ENCODE measurements around the gene AIP. TPM values are rescaled to one million over a fixed set of nuclear protein-coding genes. Genes with fewer than 3 reads are reported as not detected.
"Not testable (repeated sequence)": the region's sequence is repeated elsewhere in the genome, so short reads cannot be mapped to it uniquely, and the experiment has no call there.

Gene AIP
- total RNA-seq, 1 donor from 2014 or later: 94.2 TPM

DNA sequence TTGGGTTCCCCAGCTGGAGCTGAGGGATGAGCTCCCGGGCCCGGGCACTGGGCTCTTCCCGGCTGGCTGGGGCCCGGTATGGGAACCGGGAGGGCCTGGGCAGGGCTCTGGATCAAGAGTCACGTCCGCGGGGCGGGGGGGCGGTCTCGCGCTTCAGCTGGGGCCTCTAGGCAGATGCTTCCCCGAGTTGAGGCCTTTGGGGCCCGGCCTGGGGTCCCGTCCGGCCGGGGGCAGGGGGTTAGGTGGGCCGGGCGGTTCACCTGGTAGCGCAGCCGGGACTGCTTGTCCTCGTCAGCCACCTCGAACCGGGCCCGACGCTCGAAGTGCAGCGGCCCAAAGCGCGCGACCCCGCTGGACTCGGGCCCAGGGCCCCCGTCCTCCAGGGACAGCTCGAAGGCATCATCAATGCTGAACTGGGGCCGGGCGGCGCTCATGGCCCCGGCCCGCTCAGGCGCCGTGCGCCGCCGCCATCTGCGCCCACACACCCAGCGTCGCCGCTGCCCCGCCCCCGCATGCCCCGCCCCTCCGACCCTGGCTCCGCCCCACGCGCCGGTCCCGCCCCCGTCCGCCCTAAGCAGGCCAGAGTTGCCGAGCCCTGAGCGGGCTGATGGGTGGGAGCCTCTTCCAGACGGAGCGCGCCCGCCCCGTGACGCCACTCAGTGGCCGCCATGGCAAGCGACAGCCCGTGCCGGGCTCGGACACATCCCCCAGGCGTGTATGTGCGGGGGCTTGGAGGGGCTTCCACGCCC lies 13.9 kb upstream of the AIP start, which contains the start of gene TMEM134:
Gene TMEM134, minus strand, starts transcription at position 493 of the 749 bp plus-strand sequence. Its CDS starts 59 bp downstream, at position 434.
- DNase-seq (ENCODE audit: low spot score): peak; percentile 92

DNA sequence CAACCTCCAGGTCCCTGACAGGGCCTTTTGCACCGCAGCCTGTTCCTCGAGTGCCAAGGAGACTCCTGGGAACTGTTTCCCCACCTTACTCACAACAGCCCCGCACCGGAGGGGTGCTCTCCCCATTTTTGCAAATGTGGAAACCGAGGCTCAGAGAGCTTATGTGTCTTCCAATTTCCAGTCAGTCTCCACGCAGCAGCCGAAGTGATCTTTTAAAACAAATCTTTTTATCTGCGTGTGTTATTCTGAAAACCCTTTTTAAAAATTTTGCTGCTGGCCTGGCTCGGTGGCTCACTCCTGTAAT lies 13.4 kb upstream of the AIP start:
- DNase-seq (ENCODE audit: low spot score): no peak

DNA sequence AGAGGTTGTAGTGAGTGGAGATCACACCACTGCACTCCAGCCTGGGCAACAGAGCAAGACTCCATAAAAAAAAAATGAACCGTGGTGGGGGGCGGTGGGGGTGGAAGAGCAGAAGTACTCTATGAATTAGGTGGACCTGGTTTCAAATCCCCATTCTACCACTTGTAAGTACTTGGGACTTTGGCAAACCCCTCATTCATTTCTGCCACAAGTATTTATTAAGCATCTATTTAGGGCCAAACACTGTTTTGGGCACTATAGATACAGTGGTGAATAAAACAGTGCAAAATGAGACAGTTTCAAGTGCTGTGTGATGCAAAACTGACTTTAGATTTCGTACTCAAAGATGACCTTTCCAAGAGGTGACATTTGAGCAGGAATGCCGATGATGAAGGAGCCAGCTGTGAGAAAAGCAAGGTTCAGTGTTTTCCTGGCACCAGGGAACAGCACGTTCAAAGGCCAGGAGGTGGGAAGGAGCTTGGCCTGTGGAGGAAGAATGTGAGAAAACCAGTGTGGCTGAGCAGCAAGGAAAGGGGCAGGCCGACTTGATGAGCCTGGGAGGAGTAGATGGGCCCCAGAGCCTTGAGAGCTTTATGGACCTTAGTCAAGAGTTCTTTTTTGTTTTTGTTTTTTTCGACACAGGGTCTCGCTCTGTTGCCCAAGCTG lies 12.4 kb upstream of the AIP start:
- no peak for DNase-seq (ENCODE audit: low spot score)

DNA sequence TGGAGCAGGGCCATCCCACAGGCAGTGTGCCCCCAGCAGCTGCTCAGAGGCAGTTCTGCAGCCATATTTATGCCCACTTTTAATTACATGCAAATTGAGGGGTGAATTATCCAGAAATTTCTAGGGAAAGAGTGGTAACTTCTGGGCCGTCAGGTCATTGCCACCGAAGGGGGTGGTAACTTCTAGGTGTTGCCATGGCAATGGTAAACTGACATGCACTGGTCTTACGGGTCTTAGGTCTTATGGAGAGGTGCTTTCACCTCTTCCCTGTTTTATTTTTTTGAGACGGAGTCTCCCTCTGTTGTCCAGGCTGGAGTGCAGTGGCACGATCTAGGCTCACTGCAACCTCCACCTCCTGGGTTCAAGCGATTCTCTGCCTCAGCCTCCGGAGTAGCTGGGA lies 9.9 kb upstream of the AIP start:
- no peak for DNase-seq (ENCODE audit: low spot score)

DNA sequence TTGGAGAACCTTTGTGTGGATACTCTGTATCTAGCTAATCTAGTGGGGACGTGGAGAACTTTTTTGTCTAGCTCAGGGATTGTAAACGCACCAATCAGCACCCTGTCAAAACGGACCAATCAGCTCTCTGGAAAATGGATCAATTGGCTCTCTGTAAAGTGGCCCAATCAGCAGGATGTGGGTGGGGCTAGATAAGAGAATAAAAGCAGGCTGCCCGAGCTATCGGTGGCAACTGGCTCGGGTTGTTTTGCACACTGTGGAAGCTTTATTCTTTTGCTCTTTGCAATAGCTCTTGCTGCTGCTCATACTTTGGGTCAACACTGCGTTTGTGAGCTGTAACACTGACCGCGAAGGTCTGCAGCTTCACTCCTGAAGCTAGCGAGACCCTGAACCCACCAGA lies 6.1 kb upstream of the AIP start:
- not testable (repeated sequence) for DNase-seq (ENCODE audit: low spot score)

DNA sequence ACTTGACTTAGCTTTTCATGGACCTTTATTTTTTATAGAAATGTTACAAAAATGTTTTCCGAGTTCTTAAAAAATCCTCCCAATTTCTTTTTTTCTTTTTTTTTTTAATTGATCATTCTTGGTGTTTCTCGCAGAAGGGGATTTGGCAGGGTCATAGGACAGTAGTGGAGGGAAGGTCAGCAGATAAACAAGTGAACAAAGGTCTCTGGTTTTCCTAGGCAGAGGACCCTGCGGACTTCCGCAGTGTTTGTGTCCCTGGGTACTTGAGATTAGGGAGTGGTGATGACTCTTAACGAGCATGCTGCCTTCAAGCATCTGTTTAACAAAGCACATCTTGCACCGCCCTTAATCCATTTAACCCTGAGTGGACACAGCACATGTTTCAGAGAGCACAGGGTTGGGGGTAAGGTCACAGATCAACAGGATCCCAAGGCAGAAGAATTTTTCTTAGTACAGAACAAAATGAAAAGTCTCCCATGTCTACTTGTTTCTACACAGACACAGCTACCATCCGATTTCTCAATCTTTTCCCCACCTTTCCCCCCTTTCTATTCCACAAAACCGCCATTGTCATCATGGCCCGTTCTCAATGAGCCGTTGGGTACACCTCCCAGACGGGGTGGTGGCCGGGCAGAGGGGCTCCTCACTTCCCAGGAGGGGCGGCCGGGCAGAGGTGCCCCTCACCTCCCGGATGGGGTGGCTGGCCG lies 5.3 kb upstream of the AIP start:
- not testable (repeated sequence) for DNase-seq (ENCODE audit: low spot score)

DNA sequence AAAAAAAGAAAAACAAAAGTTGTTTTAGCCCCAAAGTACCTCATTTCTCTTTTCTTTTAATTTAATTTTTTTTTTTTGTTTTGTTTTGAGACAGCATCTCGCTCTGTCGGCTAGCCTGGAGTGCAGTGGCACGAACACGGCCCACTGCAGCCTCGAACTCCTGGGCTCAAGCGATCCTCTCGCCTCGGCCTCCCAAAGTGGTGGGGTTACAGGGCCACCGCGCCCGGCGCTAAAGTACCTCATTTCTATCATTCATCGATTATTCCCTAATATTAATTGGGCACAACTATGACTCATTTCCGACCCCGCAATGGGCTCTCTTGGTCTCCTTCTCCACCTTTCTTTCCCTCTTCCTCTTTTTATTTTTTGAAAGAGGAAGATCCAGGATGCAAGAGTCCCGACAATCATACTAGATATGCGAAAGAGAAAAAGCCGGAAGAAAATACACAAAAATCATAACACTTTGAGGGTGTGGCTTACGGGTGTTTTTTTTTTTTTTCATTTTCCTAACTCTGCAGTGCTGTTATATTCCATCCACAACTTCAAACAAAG lies 475 bp upstream of the AIP start:
- no peak for DNase-seq (ENCODE audit: low spot score)

DNA sequence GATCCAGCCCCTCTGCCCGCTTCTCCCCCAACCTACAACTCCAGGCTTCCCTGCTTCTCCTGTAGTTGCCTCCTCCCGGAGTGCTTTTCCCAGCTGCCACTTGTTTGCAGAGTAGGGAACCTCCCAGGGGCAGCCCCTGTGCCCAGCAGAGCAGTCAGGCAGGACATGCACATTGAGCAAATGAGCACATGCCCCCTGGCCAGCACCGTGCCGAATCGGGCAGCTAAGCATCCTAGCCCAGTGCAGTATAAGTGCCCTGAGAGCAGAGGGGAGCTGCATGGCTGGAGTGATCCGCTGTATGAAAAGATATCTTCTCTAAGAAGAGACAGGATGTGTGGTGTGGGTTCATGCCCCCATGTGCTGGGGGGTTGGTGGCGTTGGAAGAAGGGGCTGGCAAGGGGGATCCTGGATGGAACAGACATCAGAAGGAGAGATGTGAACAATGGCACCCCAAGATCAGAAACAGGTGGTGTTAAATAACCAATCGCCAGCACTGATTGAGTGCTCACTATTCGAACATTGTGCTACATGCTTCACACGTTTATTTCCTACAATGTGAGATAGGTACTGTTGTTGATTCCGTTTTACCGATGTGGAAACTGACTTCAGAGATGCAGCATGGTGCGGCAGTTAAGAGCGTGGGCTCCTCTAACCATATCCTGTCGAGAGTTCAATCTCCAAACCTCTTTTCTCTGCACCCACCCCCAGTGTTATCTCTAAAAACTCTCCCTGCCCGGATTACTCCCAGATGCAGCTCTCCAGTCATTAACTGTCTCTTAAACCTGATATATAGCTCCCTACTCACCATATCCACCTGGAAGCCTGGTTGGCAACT lies 1.2 kb downstream of the AIP start:
- DNase-seq (ENCODE audit: low spot score): no peak

DNA sequence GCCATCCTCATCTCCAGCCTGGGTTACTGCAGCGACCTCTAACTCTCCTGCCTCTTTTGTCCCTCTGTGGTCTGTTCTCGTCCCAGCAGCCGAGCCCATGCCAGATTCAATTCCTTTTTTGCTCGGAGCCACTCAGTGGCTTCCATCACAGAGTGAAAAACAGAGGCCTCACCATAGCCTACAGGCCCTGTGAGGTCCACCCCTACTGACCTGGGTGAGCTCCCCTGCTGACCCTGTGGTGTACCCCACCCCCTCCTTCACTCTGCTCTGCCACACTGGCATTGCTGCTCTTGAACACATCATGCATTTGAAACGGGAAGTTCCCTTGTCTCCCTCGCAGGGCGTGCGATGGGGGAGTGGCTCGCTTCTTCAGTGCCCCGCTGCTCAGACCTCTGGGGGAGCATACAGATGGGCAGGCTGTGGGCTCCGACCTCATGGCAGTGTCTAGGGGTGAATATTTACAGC lies 2.1 kb downstream of the AIP start:
- no peak for DNase-seq (ENCODE audit: low spot score)

DNA sequence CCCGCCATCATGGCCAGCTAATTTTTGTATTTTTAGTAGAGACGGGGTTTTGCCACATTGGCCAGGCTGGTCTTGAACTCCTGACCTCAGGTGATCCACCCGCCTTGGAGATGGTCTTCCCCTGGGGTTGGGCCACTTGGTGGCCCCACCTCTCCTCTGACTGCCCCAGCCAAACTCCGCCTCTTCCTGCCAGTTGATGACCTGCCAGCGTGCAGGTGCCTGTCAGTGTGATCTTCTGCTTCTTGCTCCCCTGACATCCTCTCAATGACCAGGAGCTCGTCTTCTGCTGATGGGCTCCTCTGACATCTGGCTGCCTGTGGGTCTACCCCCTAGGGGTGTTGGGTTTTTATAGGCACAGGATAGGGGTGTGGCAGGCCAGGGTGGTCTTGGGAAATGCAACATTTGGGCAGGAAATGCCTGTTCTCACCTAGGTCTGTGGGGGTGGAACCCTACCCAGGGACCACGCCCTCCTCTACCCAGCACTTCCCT lies 3.1 kb downstream of the AIP start:
- not testable (repeated sequence) for DNase-seq (ENCODE audit: low spot score)

DNA sequence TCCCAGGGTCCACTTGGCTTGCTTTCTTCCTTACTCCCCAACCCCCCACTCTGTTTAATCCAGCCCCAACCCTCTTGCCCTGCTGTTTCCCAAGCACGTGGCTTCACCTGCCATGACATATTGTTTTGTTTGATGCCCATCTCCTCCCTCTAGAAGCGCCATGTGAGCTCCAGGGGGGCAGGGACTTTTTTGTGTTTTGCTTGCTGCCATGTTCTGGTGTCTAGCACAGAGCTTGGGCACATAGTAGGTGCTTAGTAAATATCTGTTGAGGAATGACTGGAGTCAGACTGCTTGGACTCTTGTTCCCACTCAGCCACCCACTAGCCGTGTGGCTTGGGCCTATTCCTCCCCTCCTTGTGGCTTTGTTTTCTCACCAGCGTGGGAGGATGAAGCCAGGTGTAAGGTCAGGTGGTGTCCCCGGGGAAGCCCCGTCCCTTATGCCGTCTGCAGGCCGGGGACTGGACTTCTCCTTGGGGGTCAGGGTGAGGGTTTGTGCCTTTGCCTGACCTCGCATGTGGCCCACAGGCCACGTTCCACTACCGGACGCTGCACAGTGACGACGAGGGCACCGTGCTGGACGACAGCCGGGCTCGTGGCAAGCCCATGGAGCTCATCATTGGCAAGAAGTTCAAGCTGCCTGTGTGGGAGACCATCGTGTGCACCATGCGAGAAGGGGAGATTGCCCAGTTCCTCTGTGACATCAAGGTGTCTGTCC lies 3.8 kb downstream of the AIP start:
- DNase-seq (ENCODE audit: low spot score): no peak

DNA sequence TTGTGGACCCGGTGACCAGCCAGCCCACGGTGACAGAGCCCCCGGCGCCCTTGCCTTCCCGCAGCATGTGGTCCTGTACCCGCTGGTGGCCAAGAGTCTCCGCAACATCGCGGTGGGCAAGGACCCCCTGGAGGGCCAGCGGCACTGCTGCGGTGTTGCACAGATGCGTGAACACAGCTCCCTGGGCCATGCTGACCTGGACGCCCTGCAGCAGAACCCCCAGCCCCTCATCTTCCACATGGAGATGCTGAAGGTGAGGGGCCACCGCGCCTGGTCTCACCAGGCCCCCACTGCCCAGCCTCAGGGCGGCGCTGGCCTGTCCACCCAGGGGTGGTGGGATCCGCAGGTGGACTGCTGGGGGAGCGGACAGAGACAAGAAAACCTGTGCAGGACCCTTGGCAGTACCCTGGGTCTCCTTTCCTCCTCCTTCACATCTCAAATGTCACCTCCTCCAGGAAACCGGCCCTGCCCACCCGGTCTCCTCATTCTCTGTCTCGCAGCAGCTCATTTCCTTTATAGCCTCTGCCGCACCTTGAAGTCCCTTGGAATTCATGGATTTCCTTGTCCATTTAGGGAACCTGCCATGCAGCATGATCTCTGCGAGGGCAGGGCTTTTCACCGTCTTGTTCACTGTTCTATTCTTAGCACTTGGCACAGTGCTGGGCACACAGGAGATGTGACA lies 6.5 kb downstream of the AIP start:
- DNase-seq (ENCODE audit: low spot score): no peak

DNA sequence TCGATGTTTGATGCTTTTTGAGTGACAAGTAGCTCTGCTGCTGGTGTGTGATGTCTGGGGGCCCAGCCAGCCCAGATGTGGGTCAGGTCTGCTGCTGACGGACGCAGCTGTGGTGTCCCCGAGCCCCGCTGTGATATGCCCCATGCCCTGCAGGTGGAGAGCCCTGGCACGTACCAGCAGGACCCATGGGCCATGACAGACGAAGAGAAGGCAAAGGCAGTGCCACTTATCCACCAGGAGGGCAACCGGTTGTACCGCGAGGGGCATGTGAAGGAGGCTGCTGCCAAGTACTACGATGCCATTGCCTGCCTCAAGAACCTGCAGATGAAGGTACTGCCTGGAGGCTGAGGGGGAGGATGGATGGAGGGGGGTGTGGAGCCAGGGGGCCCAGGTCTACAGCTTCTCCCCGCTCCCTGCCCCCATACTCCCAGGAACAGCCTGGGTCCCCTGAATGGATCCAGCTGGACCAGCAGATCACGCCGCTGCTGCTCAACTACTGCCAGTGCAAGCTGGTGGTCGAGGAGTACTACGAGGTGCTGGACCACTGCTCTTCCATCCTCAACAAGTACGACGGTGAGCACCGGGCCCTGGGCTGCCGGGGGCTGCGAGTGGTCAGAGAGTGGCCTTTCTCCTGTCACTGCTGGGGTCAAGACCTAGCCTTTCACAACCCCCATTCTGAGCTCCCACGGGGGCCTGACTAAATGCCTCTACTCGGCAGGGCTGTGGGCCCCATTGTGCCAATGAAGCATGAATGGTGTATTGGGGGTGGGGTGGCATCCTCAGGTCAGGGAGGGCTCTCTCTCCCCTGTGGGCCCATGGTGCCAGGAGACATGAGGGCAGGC lies 7.3 kb downstream of the AIP start:
- DNase-seq (ENCODE audit: low spot score): no peak

DNA sequence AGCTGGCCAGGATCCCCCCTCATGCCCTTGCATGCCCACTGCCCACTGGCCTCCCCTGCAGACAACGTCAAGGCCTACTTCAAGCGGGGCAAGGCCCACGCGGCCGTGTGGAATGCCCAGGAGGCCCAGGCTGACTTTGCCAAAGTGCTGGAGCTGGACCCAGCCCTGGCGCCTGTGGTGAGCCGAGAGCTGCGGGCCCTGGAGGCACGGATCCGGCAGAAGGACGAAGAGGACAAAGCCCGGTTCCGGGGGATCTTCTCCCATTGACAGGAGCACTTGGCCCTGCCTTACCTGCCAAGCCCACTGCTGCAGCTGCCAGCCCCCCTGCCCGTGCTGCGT lies 7.9 kb downstream of the AIP start:
- no peak for DNase-seq (ENCODE audit: low spot score)

DNA sequence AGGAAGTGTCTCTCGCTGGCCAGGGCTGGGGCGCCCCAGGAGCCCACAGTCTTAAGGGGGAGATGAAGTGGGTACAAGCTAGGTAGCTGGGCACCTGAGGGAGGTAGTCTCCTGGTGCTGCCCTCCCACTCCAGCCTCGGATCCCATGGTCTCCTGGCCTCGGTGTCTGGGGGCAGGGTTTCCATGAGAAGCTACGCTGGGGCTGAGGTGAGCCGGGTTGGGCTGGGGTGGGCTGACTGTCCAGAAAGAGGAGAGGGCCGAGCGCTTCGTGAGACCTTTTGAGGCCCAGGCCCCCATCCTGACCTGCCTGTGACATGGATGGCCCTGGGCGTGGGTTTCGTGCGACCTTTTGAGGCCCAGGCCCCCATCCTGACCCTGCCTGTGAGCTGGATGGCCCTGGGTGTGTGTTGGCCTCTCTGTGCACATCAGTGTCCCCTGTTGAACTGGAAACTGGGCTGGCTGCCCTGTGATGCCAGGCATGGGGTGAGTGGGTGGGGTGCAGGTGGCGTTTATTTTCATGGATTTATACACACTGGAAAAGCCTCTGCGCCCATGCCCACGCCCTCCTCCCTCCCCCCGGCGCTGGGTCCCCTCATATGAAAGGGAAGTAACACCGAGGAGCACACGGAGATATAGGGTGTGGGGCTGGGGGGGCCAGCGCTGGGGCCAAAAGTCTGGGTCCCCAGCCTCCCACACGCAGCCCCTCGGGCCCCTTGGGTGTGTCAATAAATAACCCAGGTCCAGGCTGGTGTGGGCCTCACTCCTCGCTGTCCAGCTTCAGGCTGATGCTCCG lies 8.6 kb downstream of the AIP start:
- no peak for DNase-seq (ENCODE audit: low spot score)

DNA sequence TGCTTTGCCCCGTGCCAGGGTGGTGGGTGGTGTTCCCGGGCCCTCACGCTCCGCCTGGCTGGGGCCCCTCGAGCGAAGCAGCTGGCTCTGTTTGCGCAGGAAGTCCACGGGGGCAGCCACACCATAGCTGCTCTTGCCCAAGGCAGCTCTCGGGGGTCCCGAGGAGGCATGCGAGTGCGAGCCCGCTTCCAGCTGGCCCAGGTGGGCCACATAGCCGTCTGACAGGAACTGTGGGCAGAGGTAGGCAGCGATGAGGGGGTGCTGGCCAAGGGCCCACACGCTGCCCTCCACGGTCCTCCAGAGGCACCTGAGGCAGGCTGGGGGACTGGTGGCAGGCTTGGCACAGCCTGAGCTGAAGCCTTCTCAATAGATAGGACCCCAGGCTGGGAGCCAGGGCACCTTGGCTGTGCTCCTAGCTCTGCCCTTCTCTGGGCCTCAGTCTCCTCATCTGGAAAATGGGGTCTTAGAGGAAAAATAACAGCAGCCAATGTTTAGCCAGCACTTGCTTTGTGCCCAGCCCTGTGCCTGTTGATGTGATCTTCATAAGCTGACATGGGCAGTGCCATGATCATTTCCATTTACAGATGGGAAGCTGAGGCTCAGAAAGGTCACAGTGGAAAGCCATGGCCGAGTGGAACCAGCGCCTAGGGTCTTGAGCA lies 9.4 kb downstream of the AIP start:
- no peak for DNase-seq (ENCODE audit: low spot score)

DNA sequence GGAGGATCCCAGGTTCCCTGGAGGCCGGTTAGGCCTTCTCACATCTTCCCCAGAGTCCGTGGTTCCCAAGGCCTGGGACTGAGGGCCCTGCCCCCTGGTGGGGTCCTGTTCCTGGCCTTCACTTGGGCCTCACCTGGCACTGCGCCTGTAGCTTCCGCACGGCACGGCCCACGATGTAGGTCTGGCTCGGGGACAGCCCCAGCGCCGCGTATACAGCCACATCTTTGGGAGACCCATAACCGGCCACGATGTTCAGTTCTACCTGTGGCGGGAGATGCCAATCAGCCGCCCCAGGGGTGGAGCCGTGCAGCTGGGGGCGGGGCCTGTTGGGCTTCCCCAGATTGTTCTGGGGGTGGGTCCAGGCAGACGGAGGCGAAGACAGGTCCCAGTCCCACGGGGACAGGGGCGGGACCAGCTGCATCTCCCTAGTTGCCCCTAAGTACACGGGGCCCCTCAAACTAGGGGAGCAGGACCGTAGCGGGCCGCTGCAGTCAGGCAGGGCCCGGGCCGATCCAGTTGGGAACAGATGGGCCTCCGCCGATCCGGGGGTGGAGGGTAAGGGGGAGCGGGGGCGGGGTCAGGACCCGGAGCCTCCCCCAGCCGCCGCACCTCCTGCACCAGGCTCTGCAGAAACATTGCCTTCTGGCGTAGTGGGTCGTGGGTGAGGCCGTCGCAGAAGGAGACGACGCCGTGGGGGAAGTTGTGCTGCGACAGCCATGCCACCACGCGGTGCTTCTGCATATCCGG lies 10.1 kb downstream of the AIP start:
- no peak for DNase-seq (ENCODE audit: low spot score)
